Osteocyte (in vitro differentiated cells): ENCODE measurements around the gene BMPR1A. TPM values are rescaled to one million over a fixed set of nuclear protein-coding genes. Genes with fewer than 3 reads are reported as not detected.
A peak's percentile ranks its signal among the peaks of the same experiment; 100 is the strongest.

Experiments
- DNase-seq: peaks from one replicate; pipeline ENCODE4 v3.0.0; 2021; ENCODE audit warnings: mixed read lengths; ENCODE audit not compliant: unreplicated experiment; ENCODE audit errors: extremely low spot score
- H3K27ac Mint-ChIP-seq: one replicate; pipeline ENCODE4 v1.8.0; 2021; ENCODE audit warnings: mild to moderate bottlenecking, mixed read lengths; ENCODE audit not compliant: unreplicated experiment
- H3K27me3 Mint-ChIP-seq: one replicate; pipeline ENCODE4 v1.8.0; 2021; ENCODE audit warnings: mixed read lengths; ENCODE audit not compliant: unreplicated experiment
- H3K36me3 Mint-ChIP-seq: one replicate; pipeline ENCODE4 v1.8.0; 2021; ENCODE audit warnings: mixed read lengths; ENCODE audit not compliant: unreplicated experiment
- H3K4me1 Mint-ChIP-seq: one replicate; pipeline ENCODE4 v1.8.0; 2021; ENCODE audit warnings: mixed read lengths; ENCODE audit not compliant: unreplicated experiment
- H3K4me3 Mint-ChIP-seq: one replicate; pipeline ENCODE4 v1.8.0; 2021; ENCODE audit warnings: mild to moderate bottlenecking, moderate library complexity, mixed read lengths; ENCODE audit not compliant: unreplicated experiment
- H3K9me3 Mint-ChIP-seq: one replicate; pipeline ENCODE4 v1.8.0; 2021; ENCODE audit warnings: mixed read lengths; ENCODE audit not compliant: unreplicated experiment
- CTCF ChIP-seq: fragments of 200-600 bp; sonication (generic); IDR thresholded peaks from 2 replicates; pipeline ENCODE4 v1.5.0; 2021; ENCODE audit warnings: antibody characterized with exemption, mild to moderate bottlenecking, moderate library complexity
- total RNA-seq: library from RNA; stranded (reverse); gene quantifications from 2 replicates; pipeline ENCODE4 v1.2.1, GENCODE V29; 2021

The BMPR1A gene
- total RNA-seq, 1 donor from 2014 or later, result 75.5 TPM

DNA sequence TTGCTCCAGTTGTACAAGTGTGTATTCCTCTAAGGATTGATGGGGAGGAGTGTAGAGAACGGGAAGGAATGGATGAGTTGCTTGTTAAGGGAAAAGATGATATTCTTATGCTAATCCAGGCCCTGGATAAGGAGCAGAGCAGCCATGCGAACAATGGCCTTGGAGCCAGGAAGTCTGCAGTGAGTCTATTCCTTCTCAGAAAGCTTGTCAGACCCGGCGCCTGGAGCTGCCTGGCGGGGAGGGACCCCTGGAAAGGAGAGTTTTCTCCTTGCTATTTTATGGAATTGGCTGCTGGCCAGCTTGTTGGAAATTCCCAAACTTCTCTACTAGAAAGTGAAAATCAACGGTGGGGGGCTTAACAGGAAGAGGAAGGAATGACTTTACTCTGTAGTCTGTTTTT is 111.9 kb downstream of the BMPR1A start:
- peak; percentile 86 for DNase-seq
- TF ChIP-seq CTCF, result no peak
- H3K9me3 Mint-ChIP-seq, result no peaks in the 10 kb centered on the region
- peak overlapping the region; percentile 70 for H3K4me3 Mint-ChIP-seq
- peaks cover 50% of the 10 kb centered on the region for H3K4me1 Mint-ChIP-seq
- H3K27ac Mint-ChIP-seq, result peak overlapping the region; percentile 96
- H3K27me3 Mint-ChIP-seq, result no peaks in the 10 kb centered on the region
- peaks cover 8% of the 10 kb centered on the region for H3K36me3 Mint-ChIP-seq

- TF ChIP-seq CTCF, result no peak
- Mint-ChIP-seq H3K27me3 (no peaks in the 10 kb centered on the region), H3K9me3 (no peaks in the 10 kb centered on the region), H3K4me3 (no peak overlapping the region), H3K4me1 (peaks cover 46% of the 10 kb centered on the region), H3K36me3 (peaks cover 9% of the 10 kb centered on the region), H3K27ac (peak overlapping the region; percentile 3)
- DNase-seq, result no peak
Observed at GRCh38 chr10:86870679-86871078, 114.3 kb downstream of the BMPR1A start.

- no peaks in the 10 kb centered on the region for H3K27me3 Mint-ChIP-seq
- H3K4me3 Mint-ChIP-seq, result no peak overlapping the region
- no peak overlapping the region for H3K27ac Mint-ChIP-seq
- peaks cover 11% of the 10 kb centered on the region for H3K36me3 Mint-ChIP-seq
- no peak for DNase-seq
- peaks cover 42% of the 10 kb centered on the region for H3K4me1 Mint-ChIP-seq
- no peaks in the 10 kb centered on the region for H3K9me3 Mint-ChIP-seq
- TF ChIP-seq CTCF, result no peak
Observed at GRCh38 chr10:86871563-86872183, 115.3 kb downstream of the BMPR1A start.

- peaks cover 13% of the 10 kb centered on the region for H3K36me3 Mint-ChIP-seq
- no peak overlapping the region for H3K4me3 Mint-ChIP-seq
- no peak for TF ChIP-seq CTCF
- H3K27me3 Mint-ChIP-seq, result no peaks in the 10 kb centered on the region
- DNase-seq, result no peak
- peak overlapping the region; percentile 58 for H3K27ac Mint-ChIP-seq
- H3K4me1 Mint-ChIP-seq, result peaks cover 40% of the 10 kb centered on the region
- no peaks in the 10 kb centered on the region for H3K9me3 Mint-ChIP-seq
Observed at GRCh38 chr10:86872757-86873156, 116.3 kb downstream of the BMPR1A start.

- Mint-ChIP-seq H3K27me3 (no peaks in the 10 kb centered on the region), H3K36me3 (peaks cover 26% of the 10 kb centered on the region), H3K4me3 (no peak overlapping the region), H3K27ac (no peak overlapping the region), H3K4me1 (peaks cover 18% of the 10 kb centered on the region), H3K9me3 (no peaks in the 10 kb centered on the region)
- TF ChIP-seq CTCF, result no peak
- DNase-seq, result no peak
Observed at GRCh38 chr10:86876748-86877147, 120.3 kb downstream of the BMPR1A start.
